GM20000 (cell line): ENCODE results near the gene MAFG.

Experiments
- DNase-seq: peaks from one replicate; pipeline ENCODE4 v3.0.0; 2012; ENCODE audit warnings: low spot score
- CTCF ChIP-seq: IDR thresholded peaks from 2 replicates; pipeline ENCODE4 v1.5.1; 2012; ENCODE audit warnings: mild to moderate bottlenecking, control low read depth; ENCODE audit errors: extremely low read depth, missing control alignments

Gene MAFG

GRCh38 chr17:81939881-81940385 lies 12.4 kb upstream of the MAFG start:
- TF ChIP-seq CTCF, result no peak
- DNase-seq, result no peak

- no peak for DNase-seq
- TF ChIP-seq CTCF, result no peak
Observed at GRCh38 chr17:81939218-81939617, 11.7 kb upstream of the MAFG start.

GRCh38 chr17:81935709-81936084 lies 8.2 kb upstream of the MAFG start:
- no peak for TF ChIP-seq CTCF
- no peak for DNase-seq

GRCh38 chr17:81934850-81935708 lies 7.5 kb upstream of the MAFG start:
- DNase-seq, result no peak
- TF ChIP-seq CTCF, result no peak

- no peak for TF ChIP-seq CTCF
Observed at GRCh38 chr17:81934098-81934757, 6.7 kb upstream of the MAFG start.

GRCh38 chr17:81933178-81933699 lies 5.7 kb upstream of the MAFG start:
- TF ChIP-seq CTCF, result no peak
- no peak for DNase-seq

More at GRCh38 chr17:81934098-81934757, 6.7 kb upstream of the MAFG start:
- no peak for DNase-seq
